Tibial artery (tissue), 4 donors: ENCODE data around the gene TRDN.

ENCODE experiments used
- DNase-seq, 2 donors: peaks; one replicate each; pipeline ENCODE4 v3.0.0-alpha.2; 2019
- H3K27ac ChIP-seq, 2 donors: fragments of 200-600 bp; sonication (generic) in 1 of 2; 1 replicate in 1 of 2; 2 replicates in 1 of 2; pipeline ENCODE4 v1.5.1; 2018 to 2019; ENCODE audit warnings: mild to moderate bottlenecking in 1 of 2
- H3K27me3 ChIP-seq, 2 donors: fragments of 200-600 bp; sonication (generic) in 1 of 2; one replicate each; pipeline versions ENCODE4 v1.5.1 to v1.6.0; 2016 to 2019
- H3K36me3 ChIP-seq, 3 donors: fragments of 200-600 bp; sonication (generic) in 2 of 3; one replicate each; pipeline ENCODE4 v1.5.1; 2016 to 2019; ENCODE audit warnings: mild to moderate bottlenecking in 2 of 3
- H3K4me1 ChIP-seq, 4 donors: fragments of 200-600 bp; sonication (generic) in 2 of 4; 1 replicate in 3 of 4; 2 replicates in 1 of 4; pipeline ENCODE4 v1.5.1; 2016 to 2019
- H3K4me3 ChIP-seq, 2 donors: fragments of 200-600 bp; sonication (generic) in 1 of 2; 1 replicate in 1 of 2; 2 replicates in 1 of 2; pipeline ENCODE4 v1.5.1; 2018 to 2019; ENCODE audit warnings: mild to moderate bottlenecking in 2 of 2
- H3K9me3 ChIP-seq, 3 donors: fragments of 200-600 bp; sonication (generic) in 1 of 3; one replicate each; pipeline ENCODE4 v1.5.1; 2016 to 2019
- CTCF ChIP-seq, 2 experiments: fragments of 200-600 bp in 1 of 2; fragments of 450-650 bp in 1 of 2; IDR thresholded peaks; one replicate each; pipeline ENCODE4 v1.5.1; 2017 to 2019; ENCODE audit warnings: antibody characterized with exemption in 2 of 2, mild to moderate bottlenecking in 1 of 2, moderate library complexity in 1 of 2
- intact Hi-C: fragments of 100-400 bp; cut with DNase I; formaldehyde crosslinking; loops from one replicate; pipeline ENCODE4 v1.15.0; 2023; ENCODE audit warnings: low total_unique reads

Gene TRDN

GRCh38 chr6:123575188-123575587 lies 61.6 kb downstream of the TRDN start:
- Histone ChIP-seq H3K27ac (no peak overlapping the region), H3K27me3 (no peaks in the 10 kb centered on the region), H3K4me1 (peaks cover 0 to under 1% (median 0%) of the 10 kb centered on the region in 4 donors), H3K4me3 (no peak overlapping the region), H3K36me3 (no peaks in the 10 kb centered on the region), H3K9me3 (no peaks in the 10 kb centered on the region)
- DNase-seq, result no peak
- intact Hi-C loops, result no loop called here
- TF ChIP-seq CTCF (IDR thresholded peaks at IDR 0.05), result no peak

- H3K4me3 ChIP-seq, result peak overlapping the region in 1 of 2 donors; percentile 37
- intact Hi-C loops, result no loop called here
- H3K9me3 ChIP-seq, result no peaks in the 10 kb centered on the region
- DNase-seq, result no peak
- H3K27ac ChIP-seq, result no peak overlapping the region
- TF ChIP-seq CTCF (IDR thresholded peaks at IDR 0.05), result no peak
- no peaks in the 10 kb centered on the region for H3K36me3 ChIP-seq
- H3K4me1 ChIP-seq, result peaks cover 0 to 12% (median 0%) of the 10 kb centered on the region in 4 donors
- H3K27me3 ChIP-seq, result no peaks in the 10 kb centered on the region
These were observed 65.7 kb downstream of the TRDN start for GRCh38 chr6:123570813-123571684.

- intact Hi-C loops, result no loop called here
- H3K4me3 ChIP-seq, result no peak overlapping the region
- H3K36me3 ChIP-seq, result no peaks in the 10 kb centered on the region
- H3K27ac ChIP-seq, result no peak overlapping the region
- no peaks in the 10 kb centered on the region for H3K27me3 ChIP-seq
- no peak for DNase-seq
- TF ChIP-seq CTCF (IDR thresholded peaks at IDR 0.05), result no peak
- no peaks in the 10 kb centered on the region for H3K9me3 ChIP-seq
- peaks cover 0 to 12% (median 0%) of the 10 kb centered on the region in 4 donors for H3K4me1 ChIP-seq
These were observed 67.2 kb downstream of the TRDN start for GRCh38 chr6:123569575-123569974.

GRCh38 chr6:123565529-123565928 lies 71.2 kb downstream of the TRDN start:
- peaks cover 0 to 12% (median 0%) of the 10 kb centered on the region in 4 donors for H3K4me1 ChIP-seq
- no peak overlapping the region for H3K27ac ChIP-seq
- no peaks in the 10 kb centered on the region for H3K9me3 ChIP-seq
- intact Hi-C loops, result no loop called here
- H3K27me3 ChIP-seq, result no peaks in the 10 kb centered on the region
- H3K4me3 ChIP-seq, result no peak overlapping the region
- TF ChIP-seq CTCF (IDR thresholded peaks at IDR 0.05), result no peak
- DNase-seq, result no peak
- no peaks in the 10 kb centered on the region for H3K36me3 ChIP-seq

- Histone ChIP-seq H3K27me3 (no peaks in the 10 kb centered on the region), H3K4me3 (no peak overlapping the region), H3K9me3 (no peaks in the 10 kb centered on the region), H3K4me1 (peaks cover 0 to 3% (median 0%) of the 10 kb centered on the region in 4 donors), H3K27ac (no peak overlapping the region), H3K36me3 (no peaks in the 10 kb centered on the region)
- TF ChIP-seq CTCF (IDR thresholded peaks at IDR 0.05), result no peak
- intact Hi-C loops, result no loop called here
- no peak for DNase-seq
These were observed 72.4 kb downstream of the TRDN start for GRCh38 chr6:123564361-123564760.
